ENCODE data around the gene UVRAG. TPM values are rescaled to one million over a fixed set of nuclear protein-coding genes. Genes with fewer than 3 reads are reported as not detected.

Gene UVRAG
- total RNA-seq, 1 donor from 2014 or later, result 31.0 TPM

GRCh38 chr11:76152086-76152681, 337.2 kb downstream of the UVRAG start:
- Histone ChIP-seq H3K4me1 (peaks cover 12% of the 10 kb centered on the region), H3K27ac (no peak overlapping the region), H3K36me3 (no peaks in the 10 kb centered on the region), H3K9me3 (no peaks in the 10 kb centered on the region), H3K4me3 (peak overlapping the region; percentile 41), H3K27me3 (no peaks in the 10 kb centered on the region)
- ATAC-seq (peak; percentile 96), DNase-seq (peak; percentile 93)
- intact Hi-C loops (cut with DNase I), result loop anchor here (5.0 kb wide), 1 partner anchor 255 kb away; no protein-coding TSS in a partner anchor
- TF ChIP-seq CTCF (IDR thresholded peaks at IDR 0.05), result peak; percentile 92

GRCh38 chr11:76152741-76153570, 337.9 kb downstream of the UVRAG start:
- peaks cover 12% of the 10 kb centered on the region for H3K4me1 ChIP-seq
- no peak for TF ChIP-seq CTCF (IDR thresholded peaks at IDR 0.05)
- ATAC-seq, result no peak
- peak overlapping the region; percentile 41 for H3K4me3 ChIP-seq
- H3K9me3 ChIP-seq, result no peaks in the 10 kb centered on the region
- DNase-seq, result no peak
- H3K27me3 ChIP-seq, result no peaks in the 10 kb centered on the region
- H3K27ac ChIP-seq, result no peak overlapping the region
- intact Hi-C loops (cut with DNase I), result loop anchor here (5.0 kb wide), 1 partner anchor 256 kb away; no protein-coding TSS in a partner anchor
- no peaks in the 10 kb centered on the region for H3K36me3 ChIP-seq

- peaks cover 12% of the 10 kb centered on the region for H3K4me1 ChIP-seq
- no peaks in the 10 kb centered on the region for H3K36me3 ChIP-seq
- no peak overlapping the region for H3K27ac ChIP-seq
- H3K9me3 ChIP-seq, result no peaks in the 10 kb centered on the region
- TF ChIP-seq CTCF (IDR thresholded peaks at IDR 0.05), result no peak
- no peak overlapping the region for H3K4me3 ChIP-seq
- H3K27me3 ChIP-seq, result no peaks in the 10 kb centered on the region
- intact Hi-C loops (cut with DNase I), result loop anchor here (5.0 kb wide), 1 partner anchor 256 kb away; no protein-coding TSS in a partner anchor
- ATAC-seq (no peak), DNase-seq (no peak)
Observed at GRCh38 chr11:76153571-76153923, 338.5 kb downstream of the UVRAG start.

GRCh38 chr11:76155500-76156227, 340.7 kb downstream of the UVRAG start:
- H3K27ac ChIP-seq, result no peak overlapping the region
- ATAC-seq (no peak), DNase-seq (no peak)
- H3K27me3 ChIP-seq, result no peaks in the 10 kb centered on the region
- peaks cover 12% of the 10 kb centered on the region for H3K4me1 ChIP-seq
- H3K36me3 ChIP-seq, result no peaks in the 10 kb centered on the region
- no peak overlapping the region for H3K4me3 ChIP-seq
- no peaks in the 10 kb centered on the region for H3K9me3 ChIP-seq
- TF ChIP-seq CTCF (IDR thresholded peaks at IDR 0.05), result no peak
- intact Hi-C loops (cut with DNase I), result no loop called here

GRCh38 chr11:76156971-76157427, 342.0 kb downstream of the UVRAG start:
- no peak overlapping the region for H3K27ac ChIP-seq
- ATAC-seq, result no peak
- no peak for DNase-seq

More at GRCh38 chr11:76156971-76157427, 342.0 kb downstream of the UVRAG start:
- intact Hi-C loops (cut with DNase I), result no loop called here
- no peaks in the 10 kb centered on the region for H3K9me3 ChIP-seq
- H3K4me3 ChIP-seq, result no peak overlapping the region
- peaks cover 12% of the 10 kb centered on the region for H3K4me1 ChIP-seq
- no peaks in the 10 kb centered on the region for H3K36me3 ChIP-seq
- no peak for TF ChIP-seq CTCF (IDR thresholded peaks at IDR 0.05)
- no peaks in the 10 kb centered on the region for H3K27me3 ChIP-seq
